ENCODE measurements around the gene GAS7.
"Not testable (repeated sequence)": the region's sequence is repeated elsewhere in the genome, so short reads cannot be mapped to it uniquely, and the experiment has no call there.

The GAS7 gene

GRCh38 chr17:10010752-10011151 is 187.7 kb downstream of the GAS7 start:
- H3K27me3 ChIP-seq (ENCODE audit: insufficient read depth, low read depth, severe bottlenecking): no peaks in the 10 kb centered on the region
- H3K36me3 ChIP-seq: no peaks in the 10 kb centered on the region
- H3K9me3 ChIP-seq (ENCODE audit: severe bottlenecking): no peaks in the 10 kb centered on the region
- H3K4me3 ChIP-seq (ENCODE audit: low read depth, low read length): no peak overlapping the region
- no peak for DNase-seq
- H3K27ac ChIP-seq: no peak overlapping the region
- no peak for TF ChIP-seq CTCF (IDR thresholded peaks at IDR 0.05; ENCODE audit: low read depth, low read length)

DNA sequence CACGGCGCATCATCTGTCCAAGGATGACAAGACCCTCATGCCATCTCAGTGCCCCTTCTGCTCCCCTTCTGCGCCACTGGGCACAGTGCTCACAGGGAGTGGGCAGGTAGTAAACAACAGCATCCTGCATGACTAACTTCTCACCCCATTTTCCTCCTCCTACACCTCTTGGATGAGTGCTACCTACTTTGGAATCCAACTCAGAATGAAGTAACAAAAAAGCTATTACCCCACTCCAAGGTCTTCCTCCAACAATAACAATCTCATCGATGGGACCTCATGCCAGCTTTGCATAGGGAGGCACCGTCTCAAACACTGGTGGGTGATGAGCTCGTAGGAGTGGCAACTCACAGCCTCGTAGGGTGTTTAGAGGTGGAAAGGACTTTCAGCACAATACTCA is 194.7 kb downstream of the GAS7 start:
- DNase-seq: no peak
- Histone ChIP-seq H3K4me3 (ENCODE audit: low read depth, low read length) (no peak overlapping the region), H3K27ac (no peak overlapping the region), H3K36me3 (no peaks in the 10 kb centered on the region), H3K27me3 (ENCODE audit: insufficient read depth, low read depth, severe bottlenecking) (no peaks in the 10 kb centered on the region), H3K9me3 (ENCODE audit: severe bottlenecking) (no peaks in the 10 kb centered on the region)
- TF ChIP-seq CTCF (IDR thresholded peaks at IDR 0.05; ENCODE audit: low read depth, low read length): no peak

- DNase-seq; H3K4me3 ChIP-seq (ENCODE audit: low read depth, low read length); H3K27ac ChIP-seq; H3K27me3 ChIP-seq (ENCODE audit: insufficient read depth, low read depth, severe bottlenecking); H3K9me3 ChIP-seq (ENCODE audit: severe bottlenecking); H3K36me3 ChIP-seq: not testable (repeated sequence)
Observed at GRCh38 chr17:10002567-10003360, 195.6 kb downstream of the GAS7 start.

DNA sequence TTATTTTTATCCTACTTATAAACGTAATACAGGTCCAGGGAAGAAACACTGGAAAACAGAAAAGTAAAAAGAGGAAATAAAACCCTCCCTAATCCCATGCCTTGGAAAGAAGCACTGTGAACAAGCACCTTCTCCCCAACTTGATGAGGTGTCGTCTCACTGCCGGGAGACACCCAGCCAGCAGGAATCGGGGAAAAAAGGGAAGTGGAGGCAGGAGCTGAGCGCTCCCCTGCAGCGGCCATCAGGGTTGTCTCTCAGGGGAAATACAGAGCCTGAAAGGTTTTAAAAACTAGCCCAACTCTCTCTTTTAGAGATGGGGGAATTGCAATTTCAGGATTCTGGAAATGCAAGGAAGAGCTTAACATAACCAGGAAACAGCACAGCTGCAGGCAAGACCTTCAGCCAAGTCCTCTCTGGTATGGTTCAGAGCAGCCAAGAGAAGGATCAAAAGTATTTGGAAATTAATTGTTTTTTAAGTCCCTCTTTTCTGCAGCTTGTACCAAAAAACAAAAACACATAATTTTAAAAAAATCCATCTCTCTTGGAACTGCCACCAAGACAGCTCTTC is 197.0 kb downstream of the GAS7 start:
- no peak for TF ChIP-seq CTCF (IDR thresholded peaks at IDR 0.05; ENCODE audit: low read depth, low read length)
- no peaks in the 10 kb centered on the region for H3K9me3 ChIP-seq (ENCODE audit: severe bottlenecking)
- H3K4me3 ChIP-seq (ENCODE audit: low read depth, low read length): no peak overlapping the region
- H3K36me3 ChIP-seq: no peaks in the 10 kb centered on the region
- no peak overlapping the region for H3K27ac ChIP-seq
- DNase-seq: no peak
- H3K27me3 ChIP-seq (ENCODE audit: insufficient read depth, low read depth, severe bottlenecking): no peaks in the 10 kb centered on the region

GRCh38 chr17:9999919-10000695 is 198.3 kb downstream of the GAS7 start:
- no peaks in the 10 kb centered on the region for H3K36me3 ChIP-seq
- no peaks in the 10 kb centered on the region for H3K27me3 ChIP-seq (ENCODE audit: insufficient read depth, low read depth, severe bottlenecking)
- TF ChIP-seq CTCF (IDR thresholded peaks at IDR 0.05; ENCODE audit: low read depth, low read length): no peak
- no peaks in the 10 kb centered on the region for H3K9me3 ChIP-seq (ENCODE audit: severe bottlenecking)
- no peak for DNase-seq
- no peak overlapping the region for H3K4me3 ChIP-seq (ENCODE audit: low read depth, low read length)
- no peak overlapping the region for H3K27ac ChIP-seq

- no peak overlapping the region for H3K27ac ChIP-seq
- H3K36me3 ChIP-seq: no peaks in the 10 kb centered on the region
- no peaks in the 10 kb centered on the region for H3K27me3 ChIP-seq (ENCODE audit: insufficient read depth, low read depth, severe bottlenecking)
- DNase-seq: no peak
- H3K9me3 ChIP-seq (ENCODE audit: severe bottlenecking): no peaks in the 10 kb centered on the region
- no peak overlapping the region for H3K4me3 ChIP-seq (ENCODE audit: low read depth, low read length)
- no peak for TF ChIP-seq CTCF (IDR thresholded peaks at IDR 0.05; ENCODE audit: low read depth, low read length)
Observed at GRCh38 chr17:9998060-9998459, 200.3 kb downstream of the GAS7 start.
